ENCODE results near the gene POLRMT.
"Not testable (repeated sequence)": the region's sequence is repeated elsewhere in the genome, so short reads cannot be mapped to it uniquely, and the experiment has no call there.

Gene POLRMT

DNA sequence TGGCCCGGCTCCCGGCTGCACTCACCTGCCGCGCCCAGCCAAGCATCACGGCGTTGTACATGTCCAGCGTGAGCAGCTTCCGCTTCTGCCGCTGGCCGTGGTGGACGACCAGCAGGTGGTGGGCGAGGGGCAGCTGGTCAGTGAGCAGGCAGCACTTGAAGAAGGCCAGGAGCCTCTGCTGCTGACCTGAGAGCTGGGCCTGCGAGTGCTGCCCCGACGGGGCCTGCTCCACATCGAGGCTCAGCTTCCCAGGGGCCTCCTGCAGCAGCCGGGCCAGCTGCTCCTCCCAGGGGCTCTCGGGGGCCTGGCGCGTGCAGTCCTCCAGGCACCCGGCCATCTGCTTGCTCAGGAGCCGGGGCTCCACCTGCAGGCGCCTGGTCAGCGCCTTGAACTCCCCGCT is 3.8 kb downstream of the POLRMT start:
- not testable (repeated sequence) for DNase-seq

DNA sequence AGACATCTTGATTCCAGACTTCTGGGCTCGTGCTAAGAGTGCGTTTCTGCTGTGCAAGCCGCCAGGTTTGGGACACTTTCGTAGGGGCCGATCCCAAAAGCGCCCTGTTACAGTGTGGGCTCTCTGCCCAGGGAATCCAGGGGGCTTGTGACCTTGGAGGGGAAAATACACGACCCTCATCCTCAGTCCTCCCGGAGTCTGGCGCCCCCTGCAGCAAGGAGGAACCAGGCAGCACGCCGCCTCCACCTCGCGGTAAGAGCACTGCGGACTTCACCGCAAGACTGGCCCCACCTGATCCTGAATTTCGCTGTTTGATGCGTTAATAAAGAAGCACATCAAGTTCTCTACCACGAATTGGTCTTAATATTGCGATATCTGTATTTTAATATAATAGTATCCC is 5.2 kb downstream of the POLRMT start:
- peak in 1 of 58 donors; percentile 5 for DNase-seq

- not testable (repeated sequence) for DNase-seq
Measured at GRCh38 chr19:626566-626965, 6.8 kb downstream of the POLRMT start.

GRCh38 chr19:625257-625656 is 8.1 kb downstream of the POLRMT start:
- no peak for DNase-seq

GRCh38 chr19:624433-625109 is 8.8 kb downstream of the POLRMT start:
- no peak for DNase-seq

DNA sequence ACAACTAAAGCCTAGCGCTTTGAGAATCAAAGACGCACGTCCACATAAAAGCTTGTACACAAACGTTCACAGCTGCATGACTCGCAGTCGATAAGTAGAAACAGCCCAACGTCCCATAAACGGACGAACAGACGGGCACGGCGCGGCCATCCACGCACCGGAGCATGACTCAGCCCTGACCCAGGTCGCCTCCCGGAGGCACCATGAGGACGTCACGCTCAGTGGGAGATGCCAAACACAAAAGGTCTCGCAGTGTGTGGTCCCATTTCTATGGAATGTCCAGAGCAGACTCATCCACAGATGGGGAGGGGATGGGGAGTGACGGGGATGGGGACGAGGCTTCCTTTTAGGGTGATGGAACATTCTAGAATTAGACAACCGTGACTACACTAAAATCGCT is 9.4 kb downstream of the POLRMT start:
- peak in 3 of 58 donors; percentile 13 to 50 (median 18) for DNase-seq

GRCh38 chr19:623175-623916 is 10.0 kb downstream of the POLRMT start:
- no peak for DNase-seq

DNA sequence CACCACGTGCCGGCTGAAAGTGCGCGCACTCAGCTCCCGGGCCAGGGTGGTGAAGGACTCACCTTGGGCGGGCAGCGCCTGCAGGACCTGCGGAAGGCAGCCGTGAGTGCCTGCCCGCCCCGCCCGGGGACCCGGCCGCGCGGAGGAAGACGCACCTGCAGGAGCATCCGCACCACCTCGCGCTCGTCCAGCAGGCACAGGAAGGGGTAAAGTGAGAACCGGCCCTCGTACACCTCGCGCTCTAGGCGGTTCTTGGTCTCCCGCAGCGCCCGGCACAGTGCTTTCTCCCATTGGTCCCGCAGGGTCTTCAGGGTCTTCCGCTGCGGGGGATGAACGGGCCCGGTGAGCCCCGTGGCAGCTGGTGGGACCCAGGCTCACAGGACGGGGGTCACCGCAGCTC is 10.7 kb downstream of the POLRMT start:
- DNase-seq = no peak

DNA sequence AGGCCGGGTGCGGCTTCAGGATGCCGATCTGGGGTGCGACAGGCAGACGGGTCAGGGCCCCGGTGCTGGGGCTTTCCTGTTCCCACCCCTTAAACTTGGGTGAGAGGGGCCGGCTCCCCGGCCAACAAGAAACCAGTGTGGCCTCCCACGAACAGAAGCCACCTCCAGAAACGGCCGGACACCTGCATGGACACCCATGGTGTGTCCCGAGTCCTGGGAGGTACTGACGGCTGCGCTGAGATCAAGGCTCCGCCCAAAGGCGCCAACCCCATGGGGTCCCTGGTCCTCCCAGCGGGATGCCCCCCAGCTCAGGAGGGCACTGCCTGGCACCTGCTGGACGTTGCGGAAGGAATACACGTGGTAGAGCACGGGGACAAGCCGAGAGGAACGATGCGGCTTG is 11.5 kb downstream of the POLRMT start:
- DNase-seq = no peak

DNA sequence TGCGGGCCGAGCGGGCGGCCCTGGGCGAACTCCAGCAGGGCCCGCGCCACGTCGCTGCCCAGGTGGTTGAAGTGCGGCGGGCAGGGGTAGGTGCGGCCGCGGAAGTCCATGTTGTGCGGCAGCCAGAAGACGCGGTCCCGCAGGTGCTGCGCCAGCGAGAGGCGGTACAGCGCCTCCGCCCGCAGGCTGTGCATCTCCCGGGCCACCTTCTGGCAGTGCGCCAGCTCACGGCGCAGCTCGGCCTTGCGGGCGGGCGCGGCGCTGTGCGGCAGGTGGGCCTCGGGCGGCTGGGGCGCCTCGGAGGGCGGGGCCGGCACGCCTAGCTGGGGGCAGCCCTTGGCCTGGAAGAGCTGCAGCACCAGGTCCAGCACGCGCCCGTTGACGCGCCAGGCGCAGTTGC is 12.1 kb downstream of the POLRMT start:
- DNase-seq = not testable (repeated sequence)

- no peak for DNase-seq
Measured at GRCh38 chr19:620166-620862, 13.0 kb downstream of the POLRMT start.

GRCh38 chr19:619286-620002 is 13.9 kb downstream of the POLRMT start:
- no peak for DNase-seq

- no peak for DNase-seq
Measured at GRCh38 chr19:618674-619285, 14.6 kb downstream of the POLRMT start.

DNA sequence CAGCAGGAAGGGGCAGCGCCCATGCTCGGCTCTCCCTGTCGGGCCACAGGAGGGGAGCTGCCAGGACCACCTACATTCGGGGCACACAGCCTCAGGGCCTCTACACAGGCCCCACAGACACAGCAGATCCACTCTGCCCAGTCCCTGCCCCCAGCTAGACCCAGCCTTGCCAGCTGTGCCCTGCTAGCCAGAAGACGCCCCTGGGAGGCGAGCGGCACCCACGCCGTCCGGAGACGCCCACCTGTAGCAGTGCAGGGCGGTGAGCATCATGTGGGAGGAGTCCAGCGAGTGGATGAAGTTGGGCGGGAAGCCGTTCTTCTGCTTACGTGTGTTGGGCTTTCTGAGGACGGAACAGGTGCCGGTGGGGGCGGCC is 15.1 kb downstream of the POLRMT start:
- no peak for DNase-seq

- DNase-seq = no peak
Measured at GRCh38 chr19:617551-618246, 15.6 kb downstream of the POLRMT start.

DNA sequence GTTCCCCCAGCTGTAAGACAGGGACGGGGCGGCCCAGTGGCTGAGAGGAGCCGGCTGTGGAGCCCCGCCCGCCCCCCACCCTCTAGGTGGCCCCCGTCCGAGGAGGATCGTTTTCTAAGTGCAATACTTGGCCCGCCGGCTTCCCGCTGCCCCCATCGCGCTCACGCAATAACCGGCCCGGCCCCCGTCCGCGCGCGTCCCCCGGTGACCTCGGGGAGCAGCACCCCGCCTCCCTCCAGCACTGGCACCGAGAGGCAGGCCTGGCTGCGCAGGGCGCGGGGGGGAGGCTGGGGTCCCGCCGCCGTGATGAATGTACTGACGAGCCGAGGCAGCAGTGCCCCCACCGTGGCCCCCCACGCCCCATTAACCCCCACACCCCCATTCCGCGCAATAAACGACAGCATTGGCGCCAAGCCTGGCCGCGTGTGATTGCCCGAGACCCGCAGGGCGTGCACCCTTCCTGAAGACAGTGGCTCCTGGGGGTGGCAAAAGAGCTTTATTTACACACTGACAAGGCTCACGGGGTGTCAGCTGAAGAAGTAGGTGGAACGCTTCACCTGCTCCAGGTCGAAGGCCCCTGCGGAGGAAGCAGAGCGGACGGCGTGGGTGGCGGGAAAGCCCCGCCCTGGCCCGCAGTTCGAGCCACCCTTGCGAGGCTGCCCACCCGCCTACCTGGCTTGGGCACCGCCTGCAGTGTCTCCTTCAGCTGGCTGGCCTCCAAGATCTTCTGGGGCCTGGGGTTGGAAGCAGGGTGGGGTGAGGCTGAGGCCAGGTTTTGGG is 16.4 kb downstream of the POLRMT start:
- DNase-seq = no peak

DNA sequence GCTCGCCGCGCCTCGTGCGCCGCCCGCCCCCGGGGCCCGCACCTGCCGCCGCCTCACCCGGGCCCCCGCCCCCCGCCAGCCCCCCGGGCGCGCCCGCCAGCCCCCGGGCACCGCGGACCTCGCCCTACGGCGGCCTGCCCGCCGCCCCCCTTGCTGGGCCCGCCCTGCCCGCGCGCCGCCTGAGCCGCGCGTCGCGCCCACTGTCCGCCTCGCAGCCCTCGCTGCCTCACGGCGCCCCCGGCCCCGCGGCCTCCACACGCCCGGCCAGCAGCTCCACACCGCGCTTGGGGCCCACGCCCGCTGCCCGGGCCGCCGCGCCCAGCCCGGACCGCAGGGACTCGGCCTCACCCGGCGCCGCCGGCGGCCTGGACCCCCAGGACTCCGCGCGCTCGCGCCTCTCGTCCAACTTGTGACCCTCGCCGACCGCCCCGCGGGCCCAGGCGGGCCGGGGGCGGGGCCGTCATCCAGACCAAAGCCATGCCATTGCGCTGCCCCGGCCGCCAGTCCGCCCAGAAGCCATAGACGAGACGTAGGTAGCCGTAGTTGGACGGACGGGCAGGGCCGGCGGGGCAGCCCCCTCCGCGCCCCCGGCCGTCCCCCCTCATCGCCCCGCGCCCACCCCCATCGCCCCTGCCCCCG is 17.2 kb downstream of the POLRMT start:
- DNase-seq = no peak

- peak in 1 of 58 donors; percentile 28 for DNase-seq
Measured at GRCh38 chr19:615619-616018, 17.7 kb downstream of the POLRMT start.

Data from anterior cingulate cortex (tissue), 58 donors.